B cell (primary cell): ENCODE results near the gene KRT77. TPM values are rescaled to one million over a fixed set of nuclear protein-coding genes. Genes with fewer than 3 reads are reported as not detected.

Experiments
- ATAC-seq: fragments of 200-7000 bp; cut with Tn5 transposase; one replicate; pipeline ENCODE4 v1.10.0; 2021; ENCODE audit warnings: low read depth, mild to moderate bottlenecking, moderate number of reproducible peaks, moderate library complexity
- CTCF ChIA-PET: fragments of 350-600 bp; sonication (Branson Sonifier 250); formaldehyde crosslinking; loops from one replicate; lab custom pipeline; 2021; ENCODE audit warnings: antibody characterized with exemption, inconsistent platforms; lab: Charles Lee
- POLR2A ChIA-PET: fragments of 350-600 bp; sonication (Branson Sonifier 250); formaldehyde crosslinking; loops from one replicate; lab custom pipeline; 2021; ENCODE audit warnings: antibody characterized with exemption; lab: Charles Lee
- DNase-seq: peaks from one replicate; pipeline ENCODE4 v3.0.0; 2013
- H2AFZ ChIP-seq: 2 replicates; pipeline ENCODE4 v1.6.1; 2012; ENCODE audit warnings: mild to moderate bottlenecking, low read depth, low read length; ENCODE audit not compliant: insufficient read depth, poor library complexity, severe bottlenecking
- H3K27ac ChIP-seq, 2 donors: 1 replicate in 1 of 2; 2 replicates in 1 of 2; pipeline ENCODE4 v1.5.1; 2012 to 2013; ENCODE audit warnings: low read length in 2 of 2, mild to moderate bottlenecking in 2 of 2, moderate library complexity in 1 of 2
- H3K27me3 ChIP-seq, 4 experiments: fragments of 200-600 bp in 1 of 4; sonication (generic) in 1 of 4; replicated peaks in 1 of 4; 1 replicate in 2 of 4; 2 replicates in 2 of 4; pipeline versions ENCODE4 v1.6.1 to v1.7.0; 2013 to 2016; ENCODE audit warnings: low read length in 3 of 4, mild to moderate bottlenecking in 2 of 4, mixed read lengths in 1 of 4, moderate library complexity in 1 of 4; ENCODE audit not compliant: insufficient read depth in 4 of 4, control insufficient read depth in 3 of 4; ENCODE audit errors: control extremely low read depth in 1 of 4
- H3K36me3 ChIP-seq, 2 experiments: replicated peaks in 1 of 2; 1 replicate in 1 of 2; 2 replicates in 1 of 2; pipeline versions ENCODE4 v1.6.1 to v1.7.1; 2013; ENCODE audit warnings: low read length in 1 of 2; ENCODE audit not compliant: insufficient read depth in 2 of 2, control insufficient read depth in 1 of 2; ENCODE audit errors: control extremely low read depth in 1 of 2, extremely low read depth in 1 of 2
- H3K4me1 ChIP-seq, 2 donors: fragments of 200-600 bp in 1 of 2; sonication (generic) in 1 of 2; 1 replicate in 1 of 2; 2 replicates in 1 of 2; pipeline versions ENCODE4 v1.5.1 to v1.6.1; 2013 to 2017; ENCODE audit warnings: low read length in 2 of 2; ENCODE audit not compliant: control insufficient read depth in 2 of 2, insufficient read depth in 2 of 2
- H3K4me2 ChIP-seq: replicated peaks from 2 replicates; pipeline ENCODE3; 2012; ENCODE audit warnings: mild to moderate bottlenecking, low read depth, low read length; ENCODE audit not compliant: poor library complexity, severe bottlenecking
- H3K4me3 ChIP-seq, 5 experiments: fragments of 200-600 bp in 1 of 5; sonication (generic) in 1 of 5; 1 replicate in 3 of 5; 2 replicates in 2 of 5; pipeline versions ENCODE4 v1.5.1 to v1.7.0; 2011 to 2016; ENCODE audit warnings: low read length in 4 of 5, mild to moderate bottlenecking in 4 of 5, low read depth in 2 of 5, control low read depth in 1 of 5, moderate library complexity in 1 of 5; ENCODE audit not compliant: insufficient read depth in 1 of 5; ENCODE audit errors: control extremely low read depth in 1 of 5, extremely low read depth in 1 of 5
- H3K79me2 ChIP-seq: fragments of 200-600 bp; sonication (generic); one replicate; pipeline ENCODE4 v1.6.0; 2016; ENCODE audit warnings: low read length; ENCODE audit not compliant: control insufficient read depth, insufficient read depth
- H3K9ac ChIP-seq: fragments of 200-600 bp; sonication (generic); 2 replicates; pipeline ENCODE4 v1.6.1; 2017; ENCODE audit warnings: mild to moderate bottlenecking, low read length, moderate library complexity
- H3K9me3 ChIP-seq, 3 donors: one replicate each; pipeline versions ENCODE4 v1.6.1 to v1.7.1; 2013; ENCODE audit warnings: low read length in 2 of 3; ENCODE audit not compliant: control insufficient read depth in 2 of 3, insufficient read depth in 1 of 3; ENCODE audit errors: control extremely low read depth in 1 of 3
- H4K20me1 ChIP-seq: 2 replicates; pipeline ENCODE4 v1.6.0; 2012; ENCODE audit warnings: mild to moderate bottlenecking, low read length; ENCODE audit not compliant: insufficient read depth, control insufficient read depth, poor library complexity, severe bottlenecking
- H3K27ac Mint-ChIP-seq: one replicate; pipeline ENCODE4 v1.8.0; 2021; ENCODE audit warnings: mixed read lengths
- H3K27me3 Mint-ChIP-seq: one replicate; pipeline ENCODE4 v1.8.0; 2021; ENCODE audit warnings: mixed read lengths
- H3K4me1 Mint-ChIP-seq: one replicate; pipeline ENCODE4 v1.8.0; 2021; ENCODE audit warnings: mixed read lengths
- H3K4me3 Mint-ChIP-seq: one replicate; pipeline ENCODE4 v1.8.0; 2021; ENCODE audit warnings: mixed read lengths
- H3K9me3 Mint-ChIP-seq: one replicate; pipeline ENCODE4 v1.8.0; 2022; ENCODE audit warnings: mixed read lengths; ENCODE audit not compliant: insufficient read depth
- CTCF ChIP-seq: fragments of 200-600 bp; IDR thresholded peaks from one replicate; pipeline ENCODE4 v1.8.0; 2022; ENCODE audit warnings: antibody characterized with exemption, mild to moderate bottlenecking
- EZH2 ChIP-seq: IDR thresholded peaks from 2 replicates; pipeline ENCODE4 v1.6.1; 2012; ENCODE audit warnings: borderline replicate concordance, low read depth, mild to moderate bottlenecking, moderate library complexity, low read length; ENCODE audit not compliant: insufficient read depth, poor library complexity, severe bottlenecking
- WGBS: methylation state at CpG from one replicate; pipeline ENCODE4 v1.1.5; 2013; ENCODE audit warnings: missing lambda C conversion rate; ENCODE audit not compliant: insufficient coverage; 5-methylcytosine and 5-hydroxymethylcytosine counted together
- intact Hi-C: fragments of 100-400 bp; cut with micrococcal nuclease; formaldehyde crosslinking; loops from one replicate; pipeline ENCODE4 v1.10.0; 2022
- polyA plus RNA-seq: library from polyadenylated mRNA; depleted of rRNA; stranded (reverse); fragments of >200 nt; gene quantifications from 2 replicates; pipeline ENCODE4 v1.2.3, GENCODE V29; 2012
- total RNA-seq, 2 donors: library from RNA; stranded (reverse); fragments of 120-200 nt in 1 of 2; gene quantifications; 1 replicate in 1 of 2; 2 replicates in 1 of 2; pipeline versions ENCODE4 v1.2.3 to v1.2.4, GENCODE V29; 2013 to 2022

Gene KRT77
- total and polyA plus RNA-seq, 2 donors (not counting 1 experiment from before 2014, with no cell fraction given) = not detected

DNA sequence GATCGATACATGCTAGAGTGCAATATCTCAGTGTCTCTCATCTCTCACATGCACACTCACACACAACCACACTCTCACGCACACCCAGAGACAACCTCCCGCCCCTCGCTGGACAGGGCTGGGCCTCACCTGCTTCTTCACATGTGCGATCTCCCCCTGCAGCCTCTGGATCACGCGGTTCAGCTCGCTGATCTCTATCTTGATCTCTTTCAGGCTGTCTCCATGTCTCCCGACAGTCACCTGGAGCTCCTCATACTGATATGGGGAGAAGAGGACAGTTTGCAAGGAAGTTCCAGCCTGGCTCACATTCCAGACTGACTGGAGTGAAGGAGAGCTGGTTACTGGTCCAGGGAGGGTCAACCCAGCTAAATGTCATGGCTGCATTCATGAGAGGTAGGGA is 55.7 kb downstream of the KRT77 start:
- intact Hi-C loops = no loop called here
- ATAC-seq = no peak
- H3K27ac Mint-ChIP-seq = no peak overlapping the region
- peaks cover 8% of the 10 kb centered on the region for H3K27me3 Mint-ChIP-seq
- WGBS = 95% methylated on average over 4 of the region's 9 CpGs
- Histone ChIP-seq H3K79me2 (no peaks in the 10 kb centered on the region), H2AFZ (no peak overlapping the region), H3K27ac (no peak overlapping the region), H3K4me1 (no peaks in the 10 kb centered on the region), H3K36me3 (no peaks in the 10 kb centered on the region), H4K20me1 (no peaks in the 10 kb centered on the region), H3K9ac (no peak overlapping the region), H3K9me3 (peaks cover 0 to 9% (median 3%) of the 10 kb centered on the region in 3 donors), H3K27me3 (peaks cover 0 to 3% (median 0%) of the 10 kb centered on the region in 4 experiments), H3K4me2 (no peak overlapping the region), H3K4me3 (no peak overlapping the region)
- no peaks in the 10 kb centered on the region for H3K9me3 Mint-ChIP-seq
- ChIA-PET POLR2A (no interaction called here), CTCF (no interaction called here)
- TF ChIP-seq CTCF (no peak), EZH2 (no peak)
- H3K4me1 Mint-ChIP-seq = no peaks in the 10 kb centered on the region
- no peak overlapping the region for H3K4me3 Mint-ChIP-seq
- DNase-seq = no peak

DNA sequence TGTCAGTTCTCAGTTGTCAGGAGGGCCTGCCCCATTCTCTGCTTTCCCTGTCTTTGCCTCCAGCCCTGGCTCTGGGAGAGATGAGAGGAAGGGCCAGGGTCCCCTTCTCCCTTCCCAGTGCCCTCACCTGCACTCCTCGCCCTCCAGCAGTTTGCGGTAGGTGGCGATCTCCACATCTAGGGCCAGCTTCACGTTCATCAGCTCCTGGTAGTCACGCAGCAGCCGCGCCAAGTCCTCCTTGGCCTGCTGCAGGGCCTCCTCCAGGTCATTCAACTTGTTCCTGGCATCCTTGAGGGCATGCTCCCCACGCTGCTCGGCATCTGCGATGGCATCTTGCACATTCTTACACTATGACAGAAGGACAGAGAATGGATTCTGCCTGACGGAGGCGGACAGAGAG is 56.7 kb downstream of the KRT77 start:
- ChIA-PET CTCF (no interaction called here), POLR2A (no interaction called here)
- Histone ChIP-seq H3K27me3 (peaks cover 0 to 6% (median 0%) of the 10 kb centered on the region in 4 experiments), H3K79me2 (no peaks in the 10 kb centered on the region), H3K9me3 (peaks cover 0 to 4% (median 0%) of the 10 kb centered on the region in 3 donors), H3K27ac (no peak overlapping the region), H2AFZ (no peak overlapping the region), H3K4me1 (no peaks in the 10 kb centered on the region), H3K36me3 (no peaks in the 10 kb centered on the region), H3K4me3 (no peak overlapping the region), H3K9ac (no peak overlapping the region), H3K4me2 (no peak overlapping the region), H4K20me1 (no peaks in the 10 kb centered on the region)
- intact Hi-C loops = no loop called here
- TF ChIP-seq EZH2 (no peak), CTCF (no peak)
- Mint-ChIP-seq H3K4me1 (no peaks in the 10 kb centered on the region), H3K4me3 (no peak overlapping the region), H3K27ac (no peak overlapping the region), H3K9me3 (no peaks in the 10 kb centered on the region), H3K27me3 (peaks cover 16% of the 10 kb centered on the region)
- DNase-seq (no peak), ATAC-seq (no peak)
- WGBS = 89% methylated on average over 12 of the region's 12 CpGs
